ENCODE data around the gene CPEB1.
"Not testable (repeated sequence)": the region's sequence is repeated elsewhere in the genome, so short reads cannot be mapped to it uniquely, and the experiment has no call there.

Gene CPEB1

DNA sequence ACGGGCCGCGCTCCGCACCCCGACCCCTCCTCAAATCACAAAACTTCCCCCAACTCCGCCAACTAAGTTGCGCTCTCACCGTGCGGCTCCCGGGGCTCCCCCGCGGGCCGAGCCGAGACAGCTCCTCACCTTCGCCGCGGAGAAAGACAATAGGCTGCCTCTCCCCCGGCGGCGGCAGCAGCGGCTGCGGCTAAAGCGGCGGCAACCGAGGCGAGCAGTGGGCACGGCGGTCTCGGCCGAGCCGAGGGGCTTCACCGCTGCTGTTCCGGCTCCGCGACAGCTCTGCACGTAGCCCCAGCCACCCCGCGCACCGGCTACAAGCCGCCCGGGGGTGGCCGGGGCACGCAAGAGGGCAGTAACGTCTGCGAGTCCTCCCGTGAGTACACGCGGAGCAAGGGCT, 133.6 kb downstream of the CPEB1 start:
- DNase-seq (ENCODE audit: low spot score): not testable (repeated sequence)

DNA sequence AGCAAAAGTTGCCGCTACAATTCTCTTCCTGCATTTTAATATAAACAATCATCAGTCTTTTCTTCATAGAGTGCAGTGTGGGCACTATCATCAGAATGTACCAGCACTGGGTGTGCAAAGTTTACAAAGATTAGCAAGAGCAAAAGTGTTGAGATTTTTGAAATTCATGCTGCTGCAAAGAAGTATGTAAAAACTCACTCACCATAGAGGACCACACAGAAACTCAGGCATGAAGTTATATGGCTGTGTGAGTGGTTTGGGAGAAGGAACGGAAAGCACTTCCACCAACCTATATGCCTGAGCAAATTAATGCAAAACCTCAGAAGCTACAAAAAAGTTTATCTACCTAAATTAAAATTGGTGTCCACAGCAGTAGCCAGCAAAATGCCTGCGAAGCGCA, 139.5 kb downstream of the CPEB1 start:
- DNase-seq (ENCODE audit: low spot score): not testable (repeated sequence)

DNA sequence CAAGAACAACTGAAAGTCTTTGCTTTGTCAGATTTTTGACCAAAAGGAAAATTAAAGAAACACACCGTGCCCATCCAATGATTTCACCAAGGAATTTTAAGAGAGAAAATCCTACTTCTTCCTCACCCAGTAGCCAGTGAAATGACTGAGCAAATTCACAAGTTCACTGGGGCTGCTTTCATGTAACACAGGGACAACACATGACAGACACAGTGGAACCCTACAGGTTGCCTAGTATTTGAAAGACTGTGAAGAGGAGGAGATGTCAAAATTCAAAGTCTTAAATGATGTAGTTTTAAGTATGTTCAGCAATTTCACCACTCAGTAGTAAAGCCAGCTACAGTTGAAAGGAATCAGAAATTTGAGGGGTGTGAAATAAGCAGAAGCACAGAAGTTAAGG, 140.1 kb downstream of the CPEB1 start:
- DNase-seq (ENCODE audit: low spot score): not testable (repeated sequence)

DNA sequence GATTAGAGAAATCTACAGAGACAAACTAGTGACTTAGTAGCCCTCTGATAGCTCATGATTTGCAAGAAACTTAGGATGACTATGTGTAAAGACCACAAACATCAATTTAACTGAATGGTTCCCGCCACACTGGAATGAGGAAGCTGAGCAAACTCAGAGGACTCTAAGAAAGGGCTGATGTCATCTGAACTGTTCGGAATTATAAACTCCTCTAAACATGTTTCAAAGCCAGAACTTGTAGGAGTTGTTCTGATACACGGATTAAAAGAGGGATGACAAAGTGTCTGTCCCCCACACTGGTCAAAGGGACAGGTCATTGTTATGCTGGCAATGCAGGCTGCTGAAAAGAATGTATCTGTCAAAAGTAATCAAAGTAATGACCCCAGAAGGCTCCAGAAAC, 141.3 kb downstream of the CPEB1 start:
- DNase-seq (ENCODE audit: low spot score): not testable (repeated sequence)

DNA sequence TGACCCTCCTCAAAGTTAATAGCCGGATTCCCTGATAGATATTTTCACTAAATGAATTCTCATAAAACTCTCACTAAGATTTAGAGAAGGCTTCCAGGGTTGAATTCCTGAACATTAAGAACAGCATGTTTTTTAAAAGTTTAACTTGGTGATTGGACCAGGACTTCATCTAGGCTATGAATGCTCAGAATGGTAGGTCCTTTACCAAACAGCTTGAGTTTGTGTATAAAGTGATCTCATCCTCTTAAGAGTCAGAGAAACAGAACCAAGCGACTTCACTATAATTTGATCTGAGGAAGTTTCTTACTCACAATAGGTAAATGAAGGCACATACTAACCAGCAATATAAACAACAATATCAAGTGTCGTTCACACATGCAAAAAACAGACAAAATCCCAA, 143.1 kb downstream of the CPEB1 start:
- DNase-seq (ENCODE audit: low spot score): not testable (repeated sequence)

DNA sequence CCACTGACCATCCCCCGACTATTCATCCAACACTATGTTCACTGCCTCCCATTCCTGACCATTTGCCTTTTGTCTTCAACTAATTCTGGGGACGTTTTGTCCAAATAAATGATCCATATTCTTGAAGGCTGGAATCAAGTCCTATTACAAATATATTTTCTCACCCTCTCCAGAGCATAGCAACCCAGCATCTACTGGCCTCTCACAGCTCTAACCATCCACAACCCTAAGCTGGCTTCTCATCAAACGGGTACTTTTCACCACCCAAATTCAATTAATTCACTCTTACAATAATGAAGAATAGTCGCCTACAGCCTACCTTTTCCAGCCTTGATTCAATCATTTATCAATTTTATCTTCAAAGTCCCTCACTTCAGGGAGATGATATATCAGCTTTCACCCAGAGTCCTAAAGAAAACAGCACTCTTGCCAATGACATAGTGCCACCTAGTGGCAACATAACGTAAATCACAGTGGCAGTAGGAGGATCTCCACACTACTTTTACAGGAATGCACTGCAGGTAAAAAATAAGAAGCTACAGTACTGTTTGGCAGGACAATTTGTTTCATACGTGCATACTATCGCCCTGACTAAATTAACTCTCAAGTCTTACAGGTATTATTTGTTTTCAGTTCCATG, 144.3 kb downstream of the CPEB1 start:
- DNase-seq (ENCODE audit: low spot score): not testable (repeated sequence)

DNA sequence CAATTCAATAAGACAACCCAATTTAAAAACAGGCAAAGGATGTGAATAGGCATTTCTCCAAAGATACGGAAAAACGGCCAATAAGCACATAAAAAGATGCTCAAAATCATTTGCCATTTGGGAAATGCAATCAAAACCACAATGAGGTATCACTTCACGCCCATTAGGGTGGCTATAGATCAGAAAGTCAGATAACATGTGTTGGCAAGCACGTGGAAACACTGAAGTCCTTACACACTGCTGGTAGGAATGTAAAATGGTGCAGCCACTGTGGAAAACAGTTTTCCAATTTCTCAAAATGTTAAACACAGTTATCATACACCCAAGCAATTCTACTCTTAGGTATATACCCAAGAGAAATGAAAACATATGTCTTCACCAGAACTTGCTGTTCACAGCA, 146.4 kb downstream of the CPEB1 start:
- peak; percentile 1 for DNase-seq (ENCODE audit: low spot score)

DNA sequence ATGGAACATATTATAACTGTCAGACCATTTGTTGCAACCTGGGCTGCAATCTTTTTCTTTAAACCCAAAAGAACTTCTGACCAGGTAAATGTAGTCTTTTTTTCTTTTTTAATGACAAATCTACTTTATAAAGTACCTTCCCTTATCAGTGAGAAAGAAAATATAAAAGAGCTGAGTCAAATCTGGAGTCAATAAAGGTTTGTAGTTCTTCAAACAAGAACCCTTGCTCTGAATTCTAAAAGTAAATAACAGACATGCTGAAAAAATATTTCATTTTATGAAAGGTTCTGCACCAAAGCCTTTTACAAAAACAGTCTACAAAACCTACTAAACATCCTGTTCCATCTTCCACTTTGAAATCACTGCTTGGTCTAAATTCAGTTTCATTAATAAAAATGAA, 149.2 kb downstream of the CPEB1 start:
- DNase-seq (ENCODE audit: low spot score): not testable (repeated sequence)

Measured in NAMALWA (cell line).